ENCODE measurements around the gene FAM193B. TPM values are rescaled to one million over a fixed set of nuclear protein-coding genes. Genes with fewer than 3 reads are reported as not detected.

Gene FAM193B
- total RNA-seq, 1 donor from 2014 or later = 81.0 TPM

GRCh38 chr5:177529247-177530203 lies 24.8 kb downstream of the FAM193B start:
- Mint-ChIP-seq H3K9me3 (no peaks in the 10 kb centered on the region), H3K4me3 (ENCODE audit: low read depth) (no peak overlapping the region), H3K36me3 (ENCODE audit: low read depth) (peaks cover 29% of the 10 kb centered on the region), H3K27ac (no peak overlapping the region), H3K4me1 (ENCODE audit: low read depth) (no peaks in the 10 kb centered on the region), H3K27me3 (ENCODE audit: low read depth) (no peaks in the 10 kb centered on the region)
- no peak for DNase-seq (ENCODE audit: low spot score)
- intact Hi-C loops (cut with micrococcal nuclease) = no loop called here

GRCh38 chr5:177528631-177529030 lies 25.7 kb downstream of the FAM193B start:
- intact Hi-C loops (cut with micrococcal nuclease) = no loop called here
- H3K4me1 Mint-ChIP-seq (ENCODE audit: low read depth) = no peaks in the 10 kb centered on the region
- no peaks in the 10 kb centered on the region for H3K27me3 Mint-ChIP-seq (ENCODE audit: low read depth)
- H3K4me3 Mint-ChIP-seq (ENCODE audit: low read depth) = no peak overlapping the region
- H3K9me3 Mint-ChIP-seq = no peaks in the 10 kb centered on the region
- no peak overlapping the region for H3K27ac Mint-ChIP-seq
- peaks cover 25% of the 10 kb centered on the region for H3K36me3 Mint-ChIP-seq (ENCODE audit: low read depth)
- DNase-seq (ENCODE audit: low spot score) = no peak

GRCh38 chr5:177527595-177527994 lies 26.8 kb downstream of the FAM193B start:
- Mint-ChIP-seq H3K36me3 (ENCODE audit: low read depth) (peaks cover 21% of the 10 kb centered on the region), H3K4me1 (ENCODE audit: low read depth) (no peaks in the 10 kb centered on the region), H3K27ac (no peak overlapping the region), H3K27me3 (ENCODE audit: low read depth) (no peaks in the 10 kb centered on the region), H3K4me3 (ENCODE audit: low read depth) (no peak overlapping the region), H3K9me3 (no peaks in the 10 kb centered on the region)
- intact Hi-C loops (cut with micrococcal nuclease) = no loop called here
- no peak for DNase-seq (ENCODE audit: low spot score)

DNA sequence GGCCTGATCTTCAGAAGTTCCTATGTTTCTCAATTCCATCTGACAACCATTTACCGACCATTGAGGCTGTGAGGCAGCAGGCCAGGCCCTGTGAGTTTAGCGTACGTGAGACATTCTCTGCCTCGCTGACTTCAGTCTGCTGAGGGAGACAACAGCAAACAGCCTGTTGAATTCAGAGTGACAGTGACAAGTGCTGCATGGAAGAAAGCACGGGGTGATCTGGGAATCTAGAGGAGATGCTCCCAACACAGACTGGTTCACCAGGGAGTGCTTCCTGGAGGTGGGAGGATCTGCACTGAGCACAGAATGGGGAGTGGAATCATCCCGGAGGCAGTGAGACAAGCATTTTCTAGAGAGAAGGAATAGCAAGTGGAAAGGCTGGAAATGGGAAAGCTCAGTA lies 27.6 kb downstream of the FAM193B start:
- peaks cover 2% of the 10 kb centered on the region for H3K4me1 Mint-ChIP-seq (ENCODE audit: low read depth)
- H3K9me3 Mint-ChIP-seq = no peaks in the 10 kb centered on the region
- intact Hi-C loops (cut with micrococcal nuclease) = no loop called here
- H3K27ac Mint-ChIP-seq = no peak overlapping the region
- DNase-seq (ENCODE audit: low spot score) = no peak
- peaks cover 14% of the 10 kb centered on the region for H3K36me3 Mint-ChIP-seq (ENCODE audit: low read depth)
- H3K27me3 Mint-ChIP-seq (ENCODE audit: low read depth) = no peaks in the 10 kb centered on the region
- H3K4me3 Mint-ChIP-seq (ENCODE audit: low read depth) = no peak overlapping the region

DNA sequence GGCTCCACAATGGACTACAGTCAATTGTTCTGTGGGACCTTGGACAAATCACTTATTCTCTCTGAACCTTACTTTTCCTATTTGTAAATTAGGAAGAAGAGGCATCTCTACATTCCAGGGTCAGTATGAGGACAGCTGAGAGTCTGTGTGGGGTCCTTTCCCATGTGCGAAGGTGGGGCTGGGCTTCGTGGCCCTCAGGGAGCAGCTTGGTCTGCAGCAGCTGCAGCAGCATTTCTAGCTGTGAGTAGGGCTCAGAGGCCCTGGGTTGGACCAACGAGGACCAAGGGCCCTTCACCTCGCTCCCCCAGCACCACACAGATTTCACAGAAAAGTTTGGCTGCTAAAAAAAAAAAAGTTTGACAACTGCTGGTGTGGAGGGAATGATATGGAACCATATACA lies 28.2 kb downstream of the FAM193B start:
- peaks cover 19% of the 10 kb centered on the region for H3K36me3 Mint-ChIP-seq (ENCODE audit: low read depth)

GRCh38 chr5:177524941-177525655 lies 29.3 kb downstream of the FAM193B start:
- Mint-ChIP-seq H3K36me3 (ENCODE audit: low read depth) (peaks cover 21% of the 10 kb centered on the region), H3K4me1 (ENCODE audit: low read depth) (peaks cover 7% of the 10 kb centered on the region), H3K9me3 (no peaks in the 10 kb centered on the region), H3K27ac (no peak overlapping the region), H3K27me3 (ENCODE audit: low read depth) (no peaks in the 10 kb centered on the region), H3K4me3 (ENCODE audit: low read depth) (no peak overlapping the region)
- no peak for DNase-seq (ENCODE audit: low spot score)
- intact Hi-C loops (cut with micrococcal nuclease) = no loop called here

More for the DNA sequence above, 28.2 kb downstream of the FAM193B start:
- no peak for DNase-seq (ENCODE audit: low spot score)
- H3K27me3 Mint-ChIP-seq (ENCODE audit: low read depth) = no peaks in the 10 kb centered on the region
- no peak overlapping the region for H3K4me3 Mint-ChIP-seq (ENCODE audit: low read depth)
- H3K4me1 Mint-ChIP-seq (ENCODE audit: low read depth) = peaks cover 7% of the 10 kb centered on the region
- H3K27ac Mint-ChIP-seq = no peak overlapping the region
- H3K9me3 Mint-ChIP-seq = no peaks in the 10 kb centered on the region
- intact Hi-C loops (cut with micrococcal nuclease) = no loop called here

DNA sequence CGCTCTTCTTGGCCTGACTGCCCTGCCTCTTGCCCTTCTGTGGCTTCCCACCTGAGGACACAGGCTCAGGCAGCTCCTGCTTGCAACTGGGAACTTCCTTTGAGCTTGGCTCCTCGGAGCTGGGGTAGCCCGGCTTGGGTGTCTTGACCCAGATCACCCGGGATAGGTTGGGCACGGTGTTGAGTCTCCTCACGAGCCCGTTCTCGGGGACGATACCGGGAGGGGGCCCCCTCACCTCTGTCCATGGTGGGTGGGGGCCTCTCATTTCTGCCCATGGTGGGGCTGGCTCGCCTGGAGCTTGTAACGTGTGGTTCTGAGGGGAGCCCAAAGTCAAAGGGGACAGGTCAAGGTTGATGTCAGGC lies 29.8 kb downstream of the FAM193B start:
- Mint-ChIP-seq H3K27ac (no peak overlapping the region), H3K4me1 (ENCODE audit: low read depth) (peaks cover 9% of the 10 kb centered on the region), H3K9me3 (no peaks in the 10 kb centered on the region)

GRCh38 chr5:177523711-177524538 lies 30.4 kb downstream of the FAM193B start:
- Mint-ChIP-seq H3K4me3 (ENCODE audit: low read depth) (no peak overlapping the region), H3K9me3 (no peaks in the 10 kb centered on the region), H3K36me3 (ENCODE audit: low read depth) (peaks cover 28% of the 10 kb centered on the region), H3K27ac (no peak overlapping the region), H3K27me3 (ENCODE audit: low read depth) (no peaks in the 10 kb centered on the region), H3K4me1 (ENCODE audit: low read depth) (peaks cover 11% of the 10 kb centered on the region)
- intact Hi-C loops (cut with micrococcal nuclease) = no loop called here
- DNase-seq (ENCODE audit: low spot score) = no peak

More for the DNA sequence above, 29.8 kb downstream of the FAM193B start:
- no peak overlapping the region for H3K4me3 Mint-ChIP-seq (ENCODE audit: low read depth)
- DNase-seq (ENCODE audit: low spot score) = no peak
- H3K36me3 Mint-ChIP-seq (ENCODE audit: low read depth) = peaks cover 26% of the 10 kb centered on the region
- intact Hi-C loops (cut with micrococcal nuclease) = no loop called here
- H3K27me3 Mint-ChIP-seq (ENCODE audit: low read depth) = no peaks in the 10 kb centered on the region

DNA sequence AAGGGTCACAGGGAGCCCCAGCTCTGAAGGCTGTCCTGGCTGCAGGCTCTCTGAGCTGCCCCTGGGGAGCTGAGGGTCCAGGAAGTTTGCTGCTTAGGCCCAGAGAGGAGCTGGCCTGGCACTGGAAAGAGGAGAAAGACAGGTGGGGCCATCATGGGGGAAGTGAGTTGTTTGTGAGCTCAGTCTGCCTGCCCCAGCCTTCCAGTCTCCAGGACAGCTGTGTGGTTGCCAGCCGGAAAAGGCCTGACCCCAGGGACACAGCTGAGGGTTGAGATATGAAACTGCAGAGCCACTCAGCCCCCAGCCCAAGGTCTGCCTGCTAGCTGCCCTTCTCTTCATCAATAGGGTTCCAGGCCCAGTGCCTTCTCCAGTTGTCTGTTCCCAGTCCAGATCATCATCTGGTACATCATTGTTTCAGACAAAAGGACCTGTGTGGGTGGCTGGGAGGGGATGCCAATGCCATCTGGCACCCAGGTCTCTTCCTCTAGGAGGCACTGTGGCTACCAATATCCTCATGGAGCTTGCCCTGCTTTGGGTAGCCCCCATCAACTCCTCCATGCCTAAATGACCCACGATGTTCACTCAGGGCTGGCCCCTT lies 33.3 kb downstream of the FAM193B start:
- peaks cover 40% of the 10 kb centered on the region for H3K36me3 Mint-ChIP-seq (ENCODE audit: low read depth)
- peaks cover 17% of the 10 kb centered on the region for H3K4me1 Mint-ChIP-seq (ENCODE audit: low read depth)
- peak overlapping the region; percentile 38 for H3K27ac Mint-ChIP-seq
- intact Hi-C loops (cut with micrococcal nuclease) = no loop called here
- no peaks in the 10 kb centered on the region for H3K27me3 Mint-ChIP-seq (ENCODE audit: low read depth)
- H3K4me3 Mint-ChIP-seq (ENCODE audit: low read depth) = no peak overlapping the region
- H3K9me3 Mint-ChIP-seq = no peaks in the 10 kb centered on the region
- no peak for DNase-seq (ENCODE audit: low spot score)

DNA sequence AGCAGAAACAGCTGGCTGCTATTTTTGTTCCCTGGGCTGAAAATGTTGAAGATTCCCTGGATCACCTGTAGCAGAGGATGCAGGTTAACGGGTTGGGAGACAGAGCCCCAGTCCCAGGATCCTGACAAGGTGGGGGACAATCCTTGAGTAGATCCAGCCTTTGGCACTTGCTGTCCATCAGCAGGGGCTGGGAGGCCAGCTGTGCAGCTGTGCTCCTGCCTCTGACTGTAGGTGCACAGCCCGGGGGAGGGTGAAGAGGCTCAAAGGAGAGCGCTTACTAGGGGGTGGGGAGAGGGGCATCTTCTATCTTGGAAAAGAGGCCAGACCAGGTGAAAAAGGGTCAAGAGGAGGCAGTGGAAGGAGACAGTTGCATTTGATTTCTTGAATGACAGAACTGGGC lies 34.1 kb downstream of the FAM193B start:
- H3K27me3 Mint-ChIP-seq (ENCODE audit: low read depth) = no peaks in the 10 kb centered on the region
- intact Hi-C loops (cut with micrococcal nuclease) = no loop called here
- H3K36me3 Mint-ChIP-seq (ENCODE audit: low read depth) = peaks cover 44% of the 10 kb centered on the region
- H3K4me3 Mint-ChIP-seq (ENCODE audit: low read depth) = no peak overlapping the region
- no peaks in the 10 kb centered on the region for H3K9me3 Mint-ChIP-seq
- DNase-seq (ENCODE audit: low spot score) = no peak
- H3K27ac Mint-ChIP-seq = peak overlapping the region; percentile 46
- peaks cover 25% of the 10 kb centered on the region for H3K4me1 Mint-ChIP-seq (ENCODE audit: low read depth)

GRCh38 chr5:177519463-177520235 lies 34.7 kb downstream of the FAM193B start:
- Mint-ChIP-seq H3K9me3 (no peaks in the 10 kb centered on the region), H3K4me3 (ENCODE audit: low read depth) (no peak overlapping the region), H3K4me1 (ENCODE audit: low read depth) (peaks cover 29% of the 10 kb centered on the region), H3K27ac (no peak overlapping the region), H3K36me3 (ENCODE audit: low read depth) (peaks cover 48% of the 10 kb centered on the region), H3K27me3 (ENCODE audit: low read depth) (no peaks in the 10 kb centered on the region)
- intact Hi-C loops (cut with micrococcal nuclease) = no loop called here
- DNase-seq (ENCODE audit: low spot score) = no peak

All from activated T-helper 2 cell treated with anti-CD3 and anti-CD28 coated beads, Interferon-gamma antibody, Interleukin-2, Interleukin-4, amounts not matched to agents 10 μg/mL and 5 μg/mL and 100 μg/mL, durations not matched to agents 14 hours and 24 hours and 36 hours (primary cell).